PC-9 (cell line): ENCODE measurements around the gene RBM19.

Experiments
- EZH2 ChIP-seq: fragments of 200-600 bp; sonication (generic); IDR thresholded peaks from 2 replicates; pipeline ENCODE4 v1.8.0; 2017; ENCODE audit warnings: antibody characterized with exemption, low read depth
- TF ChIP-seq, protein P1 (sequence below): fragments of 200-600 bp; sonication (generic); conservative IDR thresholded peaks from 2 replicates; pipeline ENCODE4 v1.6.1; 2017; ENCODE audit warnings: mixed run types, antibody characterized with exemption, mild to moderate bottlenecking, moderate library complexity

- TF ChIP-seq, protein P1, sequence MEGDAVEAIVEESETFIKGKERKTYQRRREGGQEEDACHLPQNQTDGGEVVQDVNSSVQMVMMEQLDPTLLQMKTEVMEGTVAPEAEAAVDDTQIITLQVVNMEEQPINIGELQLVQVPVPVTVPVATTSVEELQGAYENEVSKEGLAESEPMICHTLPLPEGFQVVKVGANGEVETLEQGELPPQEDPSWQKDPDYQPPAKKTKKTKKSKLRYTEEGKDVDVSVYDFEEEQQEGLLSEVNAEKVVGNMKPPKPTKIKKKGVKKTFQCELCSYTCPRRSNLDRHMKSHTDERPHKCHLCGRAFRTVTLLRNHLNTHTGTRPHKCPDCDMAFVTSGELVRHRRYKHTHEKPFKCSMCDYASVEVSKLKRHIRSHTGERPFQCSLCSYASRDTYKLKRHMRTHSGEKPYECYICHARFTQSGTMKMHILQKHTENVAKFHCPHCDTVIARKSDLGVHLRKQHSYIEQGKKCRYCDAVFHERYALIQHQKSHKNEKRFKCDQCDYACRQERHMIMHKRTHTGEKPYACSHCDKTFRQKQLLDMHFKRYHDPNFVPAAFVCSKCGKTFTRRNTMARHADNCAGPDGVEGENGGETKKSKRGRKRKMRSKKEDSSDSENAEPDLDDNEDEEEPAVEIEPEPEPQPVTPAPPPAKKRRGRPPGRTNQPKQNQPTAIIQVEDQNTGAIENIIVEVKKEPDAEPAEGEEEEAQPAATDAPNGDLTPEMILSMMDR: no peak
- TF ChIP-seq EZH2: no peak
Observed at GRCh38 chr12:113874326-113874725, 91.8 kb downstream of the RBM19 start.
